Non-pigmented ciliary epithelial cell (primary cell): Measurements from ENCODE around the gene BCL2L1.

Experiments used
- DNase-seq: peaks from one replicate; pipeline ENCODE4 v3.0.0-alpha.2; 2010; ENCODE audit warnings: low read depth

BCL2L1 gene

DNA sequence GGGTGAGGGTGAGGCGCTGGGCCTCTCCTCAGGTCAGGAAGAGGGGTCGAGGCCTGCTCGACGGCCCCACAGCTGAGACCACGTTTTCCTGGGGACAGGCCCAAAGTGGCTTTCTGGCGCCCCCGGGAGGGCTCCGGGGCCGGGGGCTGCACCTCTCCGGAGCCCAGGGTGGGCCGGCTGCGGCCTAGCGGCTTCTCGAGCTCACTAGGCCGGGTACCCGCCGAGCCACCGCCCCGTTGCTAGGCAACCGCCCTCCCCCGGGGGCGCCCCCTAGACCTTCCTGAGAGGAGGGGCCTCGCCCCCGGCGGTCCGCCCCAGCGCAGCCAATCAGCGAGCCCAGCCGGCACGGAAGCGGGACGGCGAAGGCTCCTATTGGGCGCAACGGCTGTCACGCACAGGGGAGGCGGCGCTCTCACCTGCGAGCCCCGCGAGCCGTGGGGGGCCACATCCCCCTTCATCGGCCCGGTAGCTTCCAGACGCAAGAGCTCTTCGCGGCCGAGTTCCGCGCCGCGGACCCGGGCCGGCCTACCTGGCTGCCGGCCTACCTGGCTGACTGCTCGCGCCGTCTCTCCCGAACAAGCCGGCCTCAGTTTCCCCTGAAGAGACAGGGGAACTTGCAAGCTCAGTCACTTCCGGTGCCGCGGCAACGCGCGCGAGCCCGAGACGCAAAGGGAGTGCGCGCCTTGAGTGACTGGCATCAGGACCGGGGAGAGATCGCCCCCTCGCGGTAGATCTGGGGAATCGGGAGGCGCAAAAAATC, 831 bp upstream of the BCL2L1 start:
- DNase-seq, result peak; percentile 88

DNA sequence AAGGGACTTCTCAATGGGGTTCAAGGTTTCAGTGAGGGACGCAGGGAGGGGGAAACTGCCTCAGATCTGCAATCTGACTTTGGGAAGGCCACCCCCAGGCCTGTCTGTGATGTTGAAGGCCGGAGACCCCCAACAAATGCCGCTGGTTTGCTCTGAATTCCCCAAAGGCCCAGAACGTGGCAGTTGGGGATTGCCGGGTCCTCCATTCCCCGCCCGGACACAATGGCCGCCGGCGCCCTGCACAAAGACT, 326 bp upstream of the BCL2L1 start:
- no peak for DNase-seq

DNA sequence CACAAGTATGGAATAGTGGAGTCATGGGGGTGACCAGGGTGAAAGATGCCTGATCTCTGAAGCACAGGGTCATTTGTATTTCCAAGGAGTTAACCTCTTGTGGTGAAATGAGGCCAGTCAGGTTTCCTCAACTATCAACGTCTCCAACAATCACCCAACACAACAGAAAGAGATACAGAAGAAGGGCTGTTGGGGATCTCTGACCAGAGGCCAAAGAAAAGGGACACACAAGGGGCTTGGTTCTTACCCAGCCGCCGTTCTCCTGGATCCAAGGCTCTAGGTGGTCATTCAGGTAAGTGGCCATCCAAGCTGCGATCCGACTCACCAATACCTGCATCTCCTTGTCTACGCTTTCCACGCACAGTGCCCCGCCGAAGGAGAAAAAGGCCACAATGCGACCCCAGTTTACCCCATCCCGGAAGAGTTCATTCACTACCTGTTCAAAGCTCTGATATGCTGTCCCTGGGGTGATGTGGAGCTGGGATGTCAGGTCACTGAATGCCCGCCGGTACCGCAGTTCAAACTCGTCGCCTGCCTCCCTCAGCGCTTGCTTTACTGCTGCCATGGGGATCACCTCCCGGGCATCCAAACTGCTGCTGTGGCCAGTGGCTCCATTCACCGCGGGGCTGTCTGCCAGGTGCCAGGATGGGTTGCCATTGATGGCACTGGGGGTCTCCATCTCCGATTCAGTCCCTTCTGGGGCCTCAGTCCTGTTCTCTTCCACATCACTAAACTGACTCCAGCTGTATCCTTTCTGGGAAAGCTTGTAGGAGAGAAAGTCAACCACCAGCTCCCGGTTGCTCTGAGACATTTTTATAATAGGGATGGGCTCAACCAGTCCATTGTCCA, 1.0 kb downstream of the BCL2L1 start:
- no peak for DNase-seq

DNA sequence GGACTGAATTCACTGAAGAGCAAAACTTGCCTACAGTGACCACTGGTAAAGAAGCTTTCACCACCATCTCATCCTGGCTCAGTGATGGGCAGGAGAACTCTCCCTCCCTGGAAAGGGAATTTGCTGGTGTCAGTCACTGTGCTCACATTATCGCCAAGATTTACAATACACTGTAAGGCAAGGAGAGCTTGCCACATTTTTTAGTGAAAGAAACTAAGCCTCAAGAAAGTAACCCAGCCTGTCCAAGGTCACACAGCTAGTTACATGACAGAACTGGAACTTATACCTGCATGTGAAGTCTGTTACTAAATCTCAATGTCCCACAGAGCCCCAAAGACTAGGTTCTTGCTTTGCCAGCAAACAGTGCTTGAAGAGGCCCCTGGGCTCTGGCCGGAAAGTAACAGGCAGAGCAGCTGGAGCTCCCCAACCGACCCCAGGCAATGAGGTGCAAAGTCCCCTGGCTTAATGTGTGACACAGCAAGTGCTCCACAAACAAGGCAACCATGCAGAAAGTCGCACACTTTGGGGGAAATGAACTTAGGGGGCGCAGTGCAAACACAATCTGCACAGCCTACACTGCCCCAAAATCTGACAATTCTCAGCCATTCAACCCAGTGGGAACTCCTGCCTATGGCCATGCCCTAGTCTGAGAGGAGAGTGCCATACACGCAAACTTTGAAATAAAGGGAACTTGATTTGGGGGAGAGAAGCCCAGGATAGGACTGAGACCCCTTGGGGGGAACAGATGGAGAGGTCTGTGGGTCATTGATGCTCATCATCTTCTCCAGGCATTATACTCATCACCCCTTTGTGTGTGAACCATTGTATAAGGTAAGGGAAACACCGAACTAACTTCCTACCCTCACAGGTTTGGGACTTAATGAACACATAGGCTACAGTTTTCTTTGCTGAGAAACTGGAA, 1.9 kb downstream of the BCL2L1 start:
- DNase-seq, result no peak

DNA sequence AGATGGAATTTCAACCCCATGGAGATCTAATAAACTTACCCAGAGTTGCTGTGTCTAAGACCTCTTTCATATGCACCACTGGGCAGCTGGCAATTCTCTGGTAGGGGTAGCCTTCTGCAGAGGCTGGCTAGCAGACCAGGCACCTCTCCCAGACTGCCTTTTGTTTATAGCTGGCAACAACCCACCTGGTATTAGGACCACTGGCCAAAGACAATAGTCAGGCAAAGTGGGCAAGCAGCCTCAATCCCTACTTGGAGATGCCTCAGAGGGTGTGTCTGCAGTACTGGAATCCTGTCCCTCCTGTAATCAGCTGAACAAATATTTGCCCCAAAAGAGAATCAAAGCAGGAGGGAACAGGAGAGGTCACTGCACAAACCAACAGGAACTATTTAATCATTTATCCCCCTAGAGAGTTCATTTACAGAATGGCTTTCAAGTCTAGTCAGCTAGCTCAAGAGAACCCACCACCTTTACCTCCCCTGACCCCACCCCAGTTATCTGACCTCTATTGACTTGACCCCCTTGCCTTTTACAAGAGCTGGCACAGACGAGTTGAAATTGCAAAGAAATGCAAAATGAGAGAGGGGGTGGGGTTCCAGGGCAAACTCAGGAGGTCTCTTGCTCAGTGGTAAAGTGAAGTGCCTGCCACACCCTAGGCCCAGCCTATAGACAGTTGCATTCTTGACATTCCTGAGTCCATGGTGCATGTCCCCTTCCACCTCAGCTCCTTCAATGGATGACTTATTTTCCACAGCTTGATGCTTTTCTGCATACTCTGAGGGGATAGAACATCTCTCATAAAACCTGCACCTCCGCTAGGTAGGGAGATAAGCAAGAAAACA, 2.8 kb downstream of the BCL2L1 start:
- no peak for DNase-seq

DNA sequence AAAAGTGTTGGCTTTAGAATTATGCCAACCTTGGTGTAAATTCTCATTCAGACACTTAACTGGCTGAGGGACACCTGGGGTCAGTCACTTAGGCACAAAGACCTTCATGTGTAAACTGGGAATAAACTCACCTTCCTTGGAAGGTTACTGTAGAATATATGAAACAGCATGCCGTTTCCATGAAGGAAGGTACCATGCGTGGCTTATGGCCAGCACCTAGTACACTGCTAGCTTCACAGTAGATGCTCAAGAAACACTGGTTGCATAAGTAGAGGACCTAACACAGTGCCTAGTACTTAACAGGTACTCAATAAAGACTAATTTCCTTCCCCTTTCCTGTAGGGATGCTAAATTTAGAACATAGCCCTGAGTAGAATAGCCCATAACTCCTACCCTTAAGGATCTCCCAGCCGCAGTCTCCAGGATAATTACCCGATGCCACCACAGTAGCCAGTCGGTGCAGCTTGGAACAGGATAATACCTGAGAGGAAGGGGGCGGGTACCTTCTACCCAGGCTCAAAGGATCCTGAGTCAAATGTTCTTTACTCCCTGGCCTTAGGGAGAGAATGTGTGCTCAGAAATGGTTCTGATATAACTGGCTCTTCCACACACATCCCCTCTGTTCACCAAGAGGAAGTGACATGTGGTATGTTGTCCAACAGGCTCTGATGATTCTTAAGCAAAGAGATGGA, 3.6 kb downstream of the BCL2L1 start:
- DNase-seq, result no peak

DNA sequence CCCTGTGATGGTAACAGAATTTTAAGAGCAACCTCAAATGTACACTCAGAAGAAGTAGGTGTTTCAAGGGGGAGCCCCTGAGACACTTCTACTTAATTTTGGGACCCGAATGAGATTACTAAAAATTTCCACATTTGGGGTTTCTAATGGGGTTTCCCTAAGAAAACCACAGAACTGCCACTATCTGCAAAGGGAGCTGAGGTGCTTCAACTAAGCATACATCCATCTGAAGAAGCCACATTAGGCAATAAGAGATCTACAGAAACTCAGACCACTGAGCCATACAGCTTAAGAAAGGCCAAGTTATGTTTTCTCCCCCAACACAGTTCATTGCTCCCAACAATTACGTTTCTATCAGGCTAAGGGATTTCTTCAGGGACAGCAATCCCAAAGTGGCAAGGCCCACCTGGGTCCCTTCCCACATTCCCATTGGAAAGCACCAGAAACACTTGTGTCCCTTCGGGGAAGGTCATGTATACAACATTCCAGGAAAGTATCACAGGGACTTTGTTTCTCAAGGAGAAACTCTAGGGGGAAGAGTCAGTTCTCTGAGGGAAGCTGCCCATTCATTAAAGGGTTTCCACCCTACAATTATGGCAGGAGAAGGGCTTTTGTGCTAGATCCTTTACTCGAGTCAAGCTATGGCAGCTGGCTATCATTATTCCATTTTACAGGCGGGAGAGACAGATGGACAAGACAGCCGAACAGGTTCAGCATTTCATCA, 5.0 kb downstream of the BCL2L1 start:
- no peak for DNase-seq

DNA sequence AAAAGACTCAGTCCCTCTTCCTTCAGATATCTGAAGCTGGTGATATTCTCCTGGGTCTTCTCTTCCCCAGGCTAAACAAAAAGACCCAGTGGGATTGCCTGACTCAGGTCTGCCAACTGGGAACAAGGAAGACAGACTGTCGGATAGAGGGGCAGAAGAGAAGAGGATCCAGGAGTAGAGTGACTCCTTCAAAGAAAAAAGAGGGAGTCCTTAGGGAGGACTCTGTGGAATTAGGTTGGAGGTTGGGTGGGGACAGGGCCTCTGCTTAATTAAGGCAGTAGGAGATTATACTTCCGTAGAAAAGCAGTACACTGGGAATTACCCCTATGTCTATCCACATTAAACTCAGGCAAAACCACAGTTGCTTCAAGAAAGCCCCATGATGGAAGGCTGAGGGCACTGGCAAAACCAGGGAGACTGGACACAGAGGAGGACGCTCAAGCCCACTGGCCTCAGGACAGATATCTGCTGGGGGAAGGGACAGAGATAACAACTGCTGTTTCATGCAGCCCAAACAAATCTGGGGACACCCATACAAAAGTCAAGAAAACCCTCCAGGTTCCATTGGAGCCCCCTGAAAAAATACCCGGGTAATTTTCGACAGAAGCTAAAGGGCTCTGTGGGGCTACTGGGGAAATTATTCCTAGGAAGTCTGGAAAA, 5.7 kb downstream of the BCL2L1 start:
- DNase-seq, result no peak

DNA sequence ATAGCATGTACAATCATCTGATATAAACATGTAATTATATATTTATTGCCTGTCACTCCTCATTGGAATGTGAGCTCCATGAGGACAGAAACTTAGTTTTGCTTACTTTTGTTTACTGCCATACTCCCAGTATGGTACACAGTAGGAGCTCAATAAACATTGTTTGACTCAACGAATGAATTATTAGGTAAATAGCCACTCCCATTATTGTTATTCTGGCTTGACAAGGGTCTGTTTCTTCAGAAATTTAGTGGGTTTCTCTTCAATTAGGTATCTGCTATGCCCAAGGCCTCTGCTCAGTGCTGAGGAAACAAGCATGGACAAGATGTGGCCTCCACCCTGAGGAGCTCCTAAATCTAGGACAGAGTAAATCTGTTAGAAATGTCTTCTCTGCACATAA, 6.3 kb downstream of the BCL2L1 start:
- no peak for DNase-seq

DNA sequence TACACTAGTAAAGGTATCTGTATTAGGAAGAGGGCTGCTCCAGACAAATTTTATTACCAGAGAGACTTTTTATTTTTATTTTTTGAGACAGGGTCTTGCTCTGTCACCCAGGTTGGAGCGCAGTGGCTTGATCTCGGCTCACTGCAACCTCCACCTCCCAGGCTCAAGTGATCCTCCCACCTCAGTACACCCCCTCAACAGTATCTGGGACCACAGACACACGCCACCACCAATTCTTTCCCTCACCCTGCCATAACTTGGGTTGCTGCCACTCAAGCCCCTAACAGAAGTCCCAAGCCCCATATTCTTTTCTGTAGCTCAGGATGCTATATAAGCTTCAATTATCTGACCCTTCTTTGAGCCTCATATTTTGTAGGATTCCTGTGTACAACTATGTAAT, 6.9 kb downstream of the BCL2L1 start:
- no peak for DNase-seq

DNA sequence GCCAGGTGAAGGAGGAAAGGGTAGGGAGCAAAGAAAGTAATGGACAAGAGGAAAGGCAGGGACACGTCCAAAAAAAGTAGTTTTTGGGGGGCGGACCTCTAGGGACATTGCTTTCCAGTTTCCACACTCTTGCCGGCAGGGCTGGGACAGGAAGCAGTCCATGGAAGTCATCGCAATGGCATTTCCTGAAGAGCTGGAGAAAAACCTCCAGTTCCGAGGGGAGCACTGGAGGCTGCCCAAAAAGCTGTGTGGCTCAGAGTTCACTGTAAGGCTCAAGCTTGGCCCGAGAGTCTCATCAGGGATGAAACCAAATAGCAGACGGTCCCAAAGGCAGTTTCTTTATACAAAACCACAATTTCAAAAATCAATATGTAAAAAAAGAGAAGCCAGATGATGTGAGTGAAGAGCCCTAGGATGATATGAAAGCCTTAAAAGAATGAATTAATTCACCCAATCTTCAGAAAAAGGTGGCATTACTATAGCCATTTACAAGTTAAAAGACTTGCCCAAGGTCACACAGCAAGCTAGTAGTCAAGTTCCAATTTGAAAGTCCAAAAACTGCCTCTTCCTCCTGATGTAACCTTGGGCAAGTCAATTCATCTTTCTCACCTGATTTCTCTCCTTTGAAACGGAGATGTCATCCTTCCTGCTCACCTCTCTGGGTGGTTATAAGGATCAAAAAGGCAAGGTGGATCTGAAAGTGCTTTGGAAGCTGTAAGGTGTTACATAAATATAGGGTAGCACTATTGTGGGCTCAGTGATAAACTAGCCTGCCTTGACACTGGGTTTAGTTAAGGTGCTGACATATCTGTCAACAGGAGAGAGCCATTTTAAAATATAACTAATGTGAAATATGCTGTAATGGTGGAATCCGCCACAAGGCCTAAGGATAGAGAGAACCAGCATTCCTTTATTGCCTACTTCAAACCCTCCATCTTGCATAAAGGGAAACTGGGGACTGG, 9.1 kb downstream of the BCL2L1 start:
- peak; percentile 67 for DNase-seq

DNA sequence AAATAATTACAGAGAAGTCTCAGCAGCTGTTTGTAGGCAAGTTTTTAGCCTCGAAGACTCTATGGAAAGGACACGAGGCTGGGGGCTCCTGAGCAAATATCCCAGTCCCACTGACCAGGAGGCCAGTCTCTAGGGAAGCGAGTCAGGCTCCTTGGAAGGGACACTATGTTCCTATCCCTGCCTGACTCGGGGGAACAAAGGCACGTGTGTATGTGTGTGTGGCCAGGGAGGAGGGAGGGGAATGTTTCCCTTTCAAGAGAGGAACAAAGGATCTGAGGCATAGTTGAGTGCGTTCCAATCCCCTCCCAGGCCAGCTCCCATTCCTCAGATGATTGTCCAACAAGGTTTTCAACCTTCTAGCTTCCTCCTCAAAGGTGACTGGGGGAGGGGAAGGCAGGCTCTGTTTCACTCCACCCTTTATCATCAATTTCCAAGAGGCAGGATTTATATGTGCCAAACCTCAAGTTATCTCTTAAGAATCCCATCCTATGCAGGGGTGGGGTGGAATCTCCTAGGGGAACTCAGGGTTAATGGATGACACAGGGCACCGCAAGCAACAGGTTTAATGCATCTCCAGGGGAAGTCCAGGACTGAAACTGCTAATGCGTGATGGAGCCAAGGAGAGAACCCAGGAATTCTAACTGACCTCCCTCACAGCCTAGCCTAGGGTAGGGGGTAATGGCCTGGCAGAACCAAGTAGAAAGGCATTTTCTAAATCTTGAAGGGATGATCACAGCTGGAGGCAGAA, 9.9 kb downstream of the BCL2L1 start:
- peak; percentile 76 for DNase-seq

DNA sequence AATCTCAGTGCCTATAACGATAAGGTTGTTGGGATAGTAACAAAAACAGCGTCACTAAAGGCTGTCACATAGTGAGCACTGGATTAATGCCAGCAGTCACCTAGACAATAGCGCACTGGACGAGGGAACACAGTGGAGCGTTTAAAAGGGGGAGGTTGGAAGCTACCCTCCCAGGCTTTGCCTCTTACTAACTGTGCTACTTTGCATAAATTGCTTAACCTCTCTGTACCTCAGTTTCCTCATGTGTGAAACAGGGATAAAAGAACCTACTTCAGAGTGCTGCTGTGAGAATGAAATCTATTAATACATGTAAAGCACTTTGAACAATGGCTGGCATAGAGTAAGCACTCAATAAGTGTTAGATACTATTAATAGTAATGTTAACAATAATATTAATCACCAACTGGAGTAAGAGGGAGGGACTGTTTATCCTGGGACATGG, 10.5 kb downstream of the BCL2L1 start:
- no peak for DNase-seq

DNA sequence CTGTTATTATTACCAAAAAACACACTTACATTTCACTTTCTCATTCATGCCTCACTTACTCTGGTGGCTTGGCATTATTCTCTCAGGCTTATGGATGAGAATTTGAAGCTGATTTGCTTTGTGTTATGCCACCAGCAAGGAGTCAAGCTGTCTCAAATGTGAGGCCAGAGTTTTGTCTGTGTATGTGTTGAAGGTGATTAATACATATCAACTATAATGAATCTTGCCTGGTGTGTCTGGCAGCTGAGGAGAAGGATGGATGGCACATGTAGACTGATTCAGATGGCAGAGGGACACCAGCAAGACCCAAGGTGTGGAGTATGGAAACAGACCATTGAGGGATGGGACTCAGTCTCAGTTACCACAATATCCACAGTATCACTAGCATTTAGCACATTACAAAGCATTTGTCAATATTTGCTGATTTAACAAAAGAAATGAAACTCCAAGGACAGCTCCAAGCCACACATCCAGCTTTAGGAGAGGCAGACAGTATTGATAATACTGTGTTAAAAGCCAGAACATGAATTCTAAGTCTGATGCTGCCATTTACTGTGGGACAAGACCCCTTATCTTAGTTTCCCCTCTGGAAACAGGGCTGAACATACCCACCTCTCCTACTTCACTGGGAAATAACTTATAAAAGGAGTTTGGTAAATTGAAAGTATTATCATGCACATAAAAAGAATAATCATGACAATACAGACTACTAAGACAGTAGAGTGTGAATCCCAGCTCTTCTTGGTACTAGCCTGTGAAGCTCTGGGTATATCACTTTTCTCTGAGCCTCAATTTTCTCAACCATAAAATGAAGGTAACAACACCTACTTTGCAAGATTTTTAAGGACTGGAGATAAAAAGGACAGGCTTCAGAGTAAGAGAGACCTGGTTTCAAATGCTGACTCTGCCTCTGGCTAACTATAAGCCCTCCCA, 11.2 kb downstream of the BCL2L1 start:
- no peak for DNase-seq

DNA sequence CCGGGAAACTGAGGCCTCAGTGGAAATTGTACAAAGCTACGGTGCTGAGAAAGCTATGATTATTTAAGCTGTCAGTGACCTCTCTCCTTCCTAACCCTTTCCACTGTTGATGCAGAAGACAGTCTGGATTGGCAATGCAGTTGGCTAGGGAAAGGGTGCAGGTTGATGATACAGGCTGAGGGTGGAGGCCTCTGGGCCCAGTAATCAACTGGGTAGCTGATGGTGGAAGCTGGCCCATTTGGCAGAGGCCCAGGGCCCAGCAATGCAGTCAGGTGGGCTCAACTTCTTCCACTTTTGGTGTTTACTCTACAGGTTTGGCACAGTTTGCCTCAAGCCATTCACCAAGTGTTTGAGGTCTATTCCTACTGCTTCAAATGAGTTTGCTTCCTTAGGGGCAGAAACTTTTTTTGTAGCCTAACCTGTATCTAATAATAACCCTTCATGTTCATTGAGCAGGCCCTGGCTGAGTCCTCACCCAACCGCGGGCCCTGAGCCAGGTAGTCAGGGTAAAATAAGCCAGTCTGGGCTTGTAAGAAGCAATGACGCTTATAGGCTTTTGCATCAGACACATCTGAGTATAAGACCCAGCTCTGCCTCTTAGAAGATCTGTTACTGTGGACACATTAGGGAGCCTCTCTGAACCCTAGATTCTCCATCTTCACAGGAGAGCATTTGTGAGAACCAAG, 12.1 kb downstream of the BCL2L1 start:
- no peak for DNase-seq

DNA sequence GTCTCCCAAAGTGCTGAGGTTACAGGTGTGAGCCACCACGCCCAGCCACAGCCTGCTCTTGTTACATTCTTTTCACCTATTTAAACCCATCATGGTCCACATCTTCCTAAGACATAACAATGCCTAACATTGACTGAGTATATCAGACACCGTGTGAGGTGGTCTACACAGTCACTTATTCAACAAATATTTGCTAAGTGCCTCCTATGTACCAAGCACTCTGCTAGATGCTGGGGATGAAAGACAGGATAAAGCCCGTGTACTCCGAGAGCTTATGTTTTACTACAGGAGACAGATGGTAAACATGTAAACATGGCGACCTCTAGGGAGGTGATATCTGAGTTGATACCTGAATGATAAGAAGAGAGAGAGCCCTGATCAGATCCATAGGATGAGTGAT, 12.7 kb downstream of the BCL2L1 start:
- DNase-seq, result no peak
